HG03354 (cell line): Measurements from ENCODE around the gene ABI3BP.

Experiments
- ATAC-seq: cut with Tn5 transposase; IDR thresholded peaks from one replicate; pipeline ENCODE4 v1.9.1; 2021; ENCODE audit warnings: mild to moderate bottlenecking; ENCODE audit not compliant: unreplicated experiment, poor library complexity, severe bottlenecking

The ABI3BP gene

DNA sequence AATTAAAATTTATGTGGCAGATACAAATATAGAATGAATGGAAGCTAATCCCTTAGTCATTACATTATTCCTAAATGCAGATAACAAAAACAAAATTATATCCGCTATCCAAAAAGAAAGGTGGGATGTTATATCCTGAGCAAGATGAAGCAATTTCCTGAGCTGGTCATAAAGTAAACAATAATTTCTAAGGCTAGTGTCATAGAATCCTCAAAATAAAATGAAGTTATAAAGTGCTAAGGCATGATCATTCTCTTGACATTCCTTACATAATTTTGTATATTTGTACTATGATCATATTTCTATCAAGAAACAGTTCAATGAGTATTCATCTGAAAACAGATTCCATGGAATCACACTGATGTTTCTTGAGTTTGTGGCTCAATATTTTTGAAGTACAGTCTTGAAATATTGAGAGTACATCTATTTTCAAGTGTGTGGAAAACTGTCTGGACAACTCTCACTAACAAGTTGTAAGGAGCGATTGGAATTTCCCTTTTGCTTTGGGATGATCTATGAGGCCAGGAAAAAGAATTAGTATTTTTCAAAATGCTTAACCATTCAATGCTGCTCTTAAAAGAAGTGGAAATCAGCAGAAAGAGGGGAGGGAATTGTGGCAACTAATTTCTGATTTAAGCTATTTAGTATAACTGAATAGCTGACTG, 92.4 kb downstream of the ABI3BP start:
- ATAC-seq = no peak

DNA sequence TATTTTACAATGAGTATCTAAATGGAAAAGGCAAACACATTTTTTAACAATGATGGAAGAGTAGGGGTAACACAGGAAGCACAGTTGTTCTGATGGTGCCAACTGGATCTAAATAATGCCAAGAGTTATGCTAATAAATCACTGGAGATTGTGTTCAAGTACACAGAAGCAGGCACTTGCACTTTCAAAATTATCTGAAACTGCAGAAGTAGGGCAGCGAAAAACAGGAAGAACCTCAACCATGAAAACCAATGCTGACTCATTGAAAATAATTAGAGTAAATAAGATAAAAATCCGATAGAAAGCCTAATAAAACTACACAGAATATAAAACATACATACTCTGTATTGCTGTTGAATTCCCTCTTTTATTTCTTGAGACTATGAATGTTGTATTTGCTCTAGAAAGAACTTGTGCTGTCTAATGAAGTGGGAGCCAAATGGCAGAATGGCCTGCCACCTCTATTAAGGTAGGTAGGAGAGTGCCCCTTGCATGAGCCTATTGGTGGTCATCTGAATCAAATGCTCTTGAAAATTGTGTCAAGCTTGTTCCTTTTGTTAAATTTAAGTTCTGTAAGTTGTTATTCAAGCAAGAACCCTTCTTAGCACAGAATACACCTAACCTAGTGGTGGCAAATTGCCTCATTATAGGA, 93.7 kb downstream of the ABI3BP start:
- ATAC-seq = peak; percentile 73

DNA sequence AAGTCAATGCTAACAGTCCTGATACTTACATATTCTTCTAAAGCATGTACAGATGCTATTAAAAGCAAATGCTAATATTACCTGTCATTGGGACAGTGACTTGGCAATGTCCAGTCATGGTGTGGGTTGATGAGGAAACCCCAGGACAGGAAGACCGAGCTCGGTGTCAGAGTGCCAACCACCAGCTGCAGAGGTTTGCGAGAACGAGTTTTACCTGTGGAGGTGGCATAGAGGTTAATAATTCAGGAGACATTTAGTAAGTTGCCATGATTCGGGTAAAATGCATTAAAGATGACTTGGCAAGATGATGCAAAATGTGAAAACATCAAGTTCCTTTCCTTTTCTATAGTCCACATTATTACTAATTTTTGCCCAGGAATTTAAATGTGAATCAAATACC, 94.5 kb downstream of the ABI3BP start:
- no peak for ATAC-seq

DNA sequence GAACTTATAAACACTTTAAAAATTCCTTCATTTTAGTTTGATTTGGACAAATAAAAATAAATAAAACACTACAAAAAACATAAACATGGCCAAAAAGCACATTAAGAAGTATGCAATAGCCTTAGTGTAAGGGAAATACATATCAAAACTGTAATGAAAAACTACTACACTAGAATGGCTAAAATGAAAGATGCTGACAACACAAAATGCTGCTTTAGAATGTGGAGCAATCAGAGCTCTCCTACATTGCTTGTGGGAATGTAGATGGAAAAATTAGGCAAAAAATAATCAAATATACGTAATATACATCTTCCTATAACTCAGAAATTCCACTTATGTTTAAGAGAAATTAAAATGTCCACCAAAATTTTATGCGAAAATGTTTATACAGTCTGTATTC, 96.2 kb downstream of the ABI3BP start:
- ATAC-seq = no peak

DNA sequence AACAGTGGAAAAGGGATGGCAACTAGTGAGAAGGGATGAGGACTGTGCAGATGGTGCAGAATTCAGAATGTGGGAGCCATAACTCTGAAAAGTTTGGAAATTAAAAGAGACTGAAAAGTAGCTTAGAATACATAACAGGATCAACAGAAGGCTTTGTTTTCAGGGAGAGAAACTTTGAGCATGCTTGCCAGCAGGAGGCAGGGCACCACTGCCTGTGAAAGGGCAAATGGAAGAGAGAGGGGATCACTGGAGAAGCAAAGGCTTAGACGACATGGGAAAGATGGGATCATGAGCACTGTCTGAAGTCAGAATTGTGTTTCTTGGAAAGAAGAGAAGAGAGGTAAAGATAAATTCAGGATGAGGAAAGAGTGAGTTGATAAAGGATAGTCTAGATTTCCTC, 99.6 kb downstream of the ABI3BP start:
- ATAC-seq = no peak

DNA sequence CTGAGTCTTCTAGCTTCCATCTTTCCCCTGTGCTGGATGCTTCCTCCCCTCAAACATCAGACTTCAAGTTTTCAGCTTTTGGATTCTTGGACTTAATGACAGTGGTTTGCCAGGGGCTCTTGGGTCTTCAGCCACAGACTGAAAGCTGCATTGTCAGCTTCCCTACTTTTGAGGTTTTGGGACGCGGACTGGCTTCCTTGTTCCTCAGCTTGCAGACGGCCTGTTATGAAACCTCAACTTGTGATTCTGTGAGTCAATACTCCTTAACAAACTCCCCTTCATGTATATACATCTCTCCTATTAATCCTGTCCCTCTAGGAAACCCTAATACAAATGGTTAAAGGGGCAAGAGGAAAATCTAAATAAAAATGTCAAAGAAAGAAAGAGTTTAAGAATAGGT, 100.1 kb downstream of the ABI3BP start:
- no peak for ATAC-seq

DNA sequence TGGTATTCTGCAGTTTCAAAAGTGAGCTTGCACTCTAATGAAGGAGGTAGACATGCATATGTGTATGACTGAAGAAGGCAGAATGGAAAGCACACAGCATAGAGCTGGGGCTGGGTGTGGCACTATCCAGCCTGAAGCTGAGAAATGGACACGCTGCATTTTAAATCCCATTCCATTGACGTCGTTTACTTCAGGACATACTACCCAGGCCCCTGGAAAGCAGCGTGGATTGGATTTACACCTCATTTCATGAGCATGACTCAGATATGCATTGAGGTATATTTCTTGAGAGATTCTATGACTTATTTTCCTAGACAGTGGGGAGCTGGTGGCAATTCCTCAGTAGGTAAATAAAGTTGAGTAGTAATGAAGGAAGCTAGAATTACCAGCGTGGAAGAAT, 101.4 kb downstream of the ABI3BP start:
- ATAC-seq = no peak

DNA sequence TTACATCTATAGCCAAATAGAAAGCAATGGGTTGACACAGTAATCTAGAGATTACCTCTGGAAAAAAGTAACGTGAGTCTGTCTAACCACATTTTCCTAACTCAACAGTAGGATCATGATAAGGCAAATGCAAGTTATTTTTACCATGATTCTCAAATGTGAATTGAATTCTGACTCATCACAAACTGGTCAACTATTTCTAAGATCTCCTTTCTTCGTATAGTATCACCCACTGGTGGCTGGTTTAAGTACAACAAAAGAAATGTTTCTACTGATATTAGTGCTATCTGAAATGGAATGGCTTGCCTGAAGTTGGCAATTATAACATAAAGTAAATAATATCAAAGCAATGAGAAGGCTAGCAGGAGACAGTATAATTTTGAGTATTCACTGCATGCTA, 102.2 kb downstream of the ABI3BP start:
- no peak for ATAC-seq

DNA sequence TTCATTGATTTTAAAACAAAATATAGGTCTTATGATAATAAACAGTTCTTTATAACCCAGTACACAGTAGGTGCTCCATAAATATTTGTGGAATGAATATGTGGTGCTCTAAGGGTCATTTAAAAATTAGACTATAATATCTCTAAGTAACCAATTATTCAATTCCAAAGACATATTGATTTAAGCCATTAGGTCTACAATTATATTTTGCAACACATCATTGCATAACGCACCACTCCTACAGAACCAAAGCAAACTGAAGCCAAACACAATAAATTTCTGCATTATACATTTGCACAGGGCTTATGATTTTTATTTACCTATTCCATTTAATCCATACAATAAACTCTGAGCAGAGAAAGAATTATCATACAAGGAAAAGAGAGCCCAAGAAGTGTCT, 104.3 kb downstream of the ABI3BP start:
- no peak for ATAC-seq

DNA sequence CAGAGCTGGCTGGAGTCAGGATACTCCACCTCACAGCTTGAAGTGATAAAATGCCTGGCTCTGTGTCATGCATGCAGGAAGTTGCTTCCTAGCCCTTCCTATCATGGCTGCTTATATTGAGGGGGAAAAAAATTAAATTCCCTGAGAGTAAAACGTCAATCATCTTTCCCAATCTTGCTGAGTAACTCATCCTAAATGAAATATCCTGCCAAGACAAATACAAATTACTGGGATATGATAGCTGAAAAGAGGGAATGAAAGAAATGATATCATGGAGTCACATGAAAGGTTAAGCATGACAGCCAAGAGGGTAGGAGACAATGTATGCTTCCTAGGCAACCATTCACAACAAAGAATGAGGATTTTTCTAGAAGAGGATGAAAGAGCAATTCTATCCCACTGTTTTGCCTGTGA, 110.6 kb downstream of the ABI3BP start:
- ATAC-seq = no peak

DNA sequence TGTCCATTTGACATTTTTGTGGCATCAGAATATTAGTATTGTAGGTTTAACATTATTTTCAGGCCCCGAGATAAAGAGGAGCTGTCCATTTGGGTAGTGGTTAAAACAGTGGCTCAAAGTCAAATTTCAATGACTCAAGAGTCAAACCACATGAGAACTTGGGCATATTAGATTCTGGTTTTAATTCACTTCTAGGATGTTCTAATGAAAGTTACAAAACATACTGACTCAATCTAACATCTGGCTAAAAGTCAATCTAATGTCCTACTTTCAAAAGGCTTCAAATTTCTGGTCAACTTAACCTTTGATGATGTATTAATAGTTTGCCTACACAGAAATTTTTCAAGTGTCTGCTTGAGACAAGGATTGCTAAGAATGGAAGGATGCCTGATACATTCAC, 112.4 kb downstream of the ABI3BP start:
- ATAC-seq = no peak

DNA sequence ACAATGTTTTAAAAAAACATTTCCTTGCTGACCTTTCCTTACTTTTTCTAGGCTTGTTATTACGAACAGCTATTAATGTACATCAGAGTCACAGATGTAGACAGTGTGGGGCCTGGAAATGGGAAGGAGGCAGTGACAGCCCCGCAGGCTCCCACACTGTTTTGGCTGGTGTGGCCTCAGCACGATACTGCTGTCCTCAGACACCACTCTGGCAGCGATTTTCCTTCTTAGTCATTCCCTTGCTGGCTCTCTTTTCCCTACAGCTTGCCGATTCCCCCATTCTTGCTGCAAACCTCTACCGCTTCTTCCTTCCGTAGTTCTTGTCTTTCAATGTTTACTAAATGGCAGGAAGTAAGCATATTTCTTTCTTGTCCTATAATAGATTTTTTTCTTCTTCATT, 113.1 kb downstream of the ABI3BP start:
- no peak for ATAC-seq

DNA sequence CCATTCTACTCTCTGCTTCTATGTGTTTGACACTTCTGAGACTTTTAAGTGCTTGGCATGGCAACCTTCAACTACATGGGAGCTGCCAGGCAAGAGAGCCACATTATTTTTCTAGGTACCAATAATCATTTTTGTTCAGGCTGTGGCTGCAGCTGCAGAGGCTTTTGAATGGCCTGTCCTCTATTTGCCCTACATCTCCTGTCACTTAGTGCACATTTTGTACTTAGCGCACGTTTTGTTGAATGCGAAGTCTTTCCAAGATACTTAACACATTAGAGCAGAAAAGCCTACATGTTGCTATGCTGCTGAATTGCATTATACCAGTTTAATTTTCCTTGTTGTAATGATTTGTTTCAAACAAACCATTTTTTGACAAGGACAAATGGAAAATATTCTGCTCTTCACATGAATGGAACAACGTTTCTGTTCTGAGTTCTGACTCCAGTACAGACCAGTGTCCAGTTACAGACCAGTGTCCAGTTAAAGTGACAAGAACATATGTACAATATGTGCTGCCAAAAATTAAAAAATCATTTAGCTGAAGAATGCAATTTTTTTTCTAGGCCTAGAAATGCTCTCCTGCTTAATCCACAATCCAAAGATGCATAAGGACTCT, 113.9 kb downstream of the ABI3BP start:
- ATAC-seq = no peak

DNA sequence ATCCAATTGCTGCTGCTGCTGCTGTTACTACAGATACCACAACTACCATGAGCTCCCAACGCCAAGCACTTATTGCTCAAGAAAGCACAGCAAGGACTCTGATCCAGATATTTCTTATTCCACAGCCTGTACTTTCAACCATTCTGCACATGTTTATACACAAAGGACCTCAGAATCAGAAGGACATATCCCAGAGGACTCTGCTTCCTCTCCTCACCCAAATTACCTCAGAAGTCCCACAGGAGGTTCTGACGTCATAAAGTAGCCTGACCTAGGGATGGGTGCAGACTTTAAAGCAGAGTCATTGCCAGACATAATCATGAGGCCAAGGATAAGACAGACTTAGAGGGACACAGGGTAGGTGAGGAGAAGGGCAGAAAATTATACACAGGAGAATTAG, 115.9 kb downstream of the ABI3BP start:
- no peak for ATAC-seq

DNA sequence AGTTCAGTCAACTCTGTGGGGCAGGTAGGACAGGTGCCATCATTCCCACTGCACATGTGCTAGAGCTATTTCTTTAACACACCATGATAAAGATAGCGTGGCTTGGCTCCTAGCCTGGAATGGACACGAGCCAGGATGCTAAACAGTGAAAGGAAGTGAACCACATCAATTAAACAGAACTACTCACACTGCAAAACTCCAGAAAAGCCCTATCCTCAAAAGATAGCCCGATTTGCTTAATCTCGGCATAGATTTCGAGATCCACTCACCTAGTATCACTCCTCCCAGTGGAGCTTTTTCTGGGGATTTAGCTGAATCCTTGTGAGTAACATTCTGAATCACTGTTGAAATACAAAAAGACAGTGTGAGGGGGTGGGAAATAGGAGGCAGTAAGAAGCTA, 118.0 kb downstream of the ABI3BP start:
- ATAC-seq = no peak

DNA sequence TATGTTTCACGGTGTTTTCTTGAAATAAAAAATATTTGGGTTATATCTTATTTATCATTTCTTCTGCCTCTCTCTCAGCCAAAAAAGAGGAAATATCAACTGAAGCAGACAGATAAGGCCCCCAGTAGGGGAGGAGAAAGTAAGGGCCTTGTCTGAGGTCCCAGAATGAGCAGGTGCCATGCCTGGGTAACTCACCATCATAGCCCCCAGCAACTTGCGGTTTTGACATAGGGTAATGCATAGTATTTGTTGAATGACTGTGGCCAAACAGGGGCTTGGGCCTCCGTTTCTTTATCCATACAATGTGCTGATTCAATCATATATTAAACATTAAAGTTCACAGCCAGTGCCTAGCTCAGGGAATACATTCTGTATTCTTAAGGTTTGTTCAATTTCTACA, 119.6 kb downstream of the ABI3BP start:
- no peak for ATAC-seq

DNA sequence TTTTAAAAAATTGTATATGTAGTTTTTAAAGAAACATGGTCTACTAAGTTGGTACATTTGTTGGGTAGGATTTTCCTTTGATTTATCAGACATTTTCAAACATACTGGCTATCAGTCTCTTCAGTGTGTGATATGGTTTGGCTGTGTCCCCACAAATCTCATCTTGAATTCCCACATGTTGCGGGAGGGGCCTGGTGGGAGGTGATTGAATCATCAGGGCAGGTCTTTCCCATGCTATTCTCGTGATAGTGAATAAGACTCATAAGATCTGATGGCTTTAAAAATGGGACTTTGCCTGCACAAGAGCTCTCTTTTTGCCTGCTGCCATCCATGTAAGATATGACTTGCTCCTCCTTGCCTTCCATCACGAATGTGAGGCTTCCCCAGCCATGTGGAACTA, 121.9 kb downstream of the ABI3BP start:
- ATAC-seq = no peak

DNA sequence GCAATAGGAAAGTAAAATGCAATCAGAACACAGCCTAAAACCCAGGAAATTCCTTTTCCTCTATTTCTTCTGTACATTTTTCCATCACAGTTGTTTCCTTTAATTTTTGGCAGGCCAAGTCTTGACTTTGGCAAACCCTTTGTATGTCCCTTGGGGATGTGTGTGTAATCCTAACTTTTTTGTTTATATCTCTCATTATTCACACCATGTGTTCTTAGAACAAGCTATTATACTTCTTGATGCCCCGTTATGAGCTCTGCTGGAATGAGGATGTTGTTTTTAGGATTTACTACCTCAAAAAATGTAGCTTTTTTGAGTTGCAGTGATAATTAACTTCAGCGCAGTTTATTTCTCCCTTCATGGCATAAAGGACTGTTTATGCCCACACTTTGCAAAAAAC, 123.4 kb downstream of the ABI3BP start:
- ATAC-seq = no peak

DNA sequence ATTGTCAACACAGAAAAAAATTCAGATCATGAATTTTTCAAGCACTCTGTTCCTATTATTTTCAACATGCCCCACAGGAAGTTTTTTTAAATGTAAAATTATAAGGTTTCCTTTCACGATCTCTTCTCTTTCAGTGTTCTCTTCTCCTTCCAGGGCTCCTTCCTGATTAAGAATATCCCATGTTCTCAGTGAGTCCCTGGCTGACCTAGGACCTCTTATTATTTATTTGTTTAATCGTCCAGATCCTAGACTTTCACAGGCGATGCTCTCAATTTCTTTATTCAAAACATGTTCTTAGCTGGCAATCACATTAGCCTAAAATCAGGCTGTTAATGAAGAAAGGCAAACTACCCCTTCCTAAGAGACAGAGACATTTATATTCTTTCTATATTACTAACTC, 124.3 kb downstream of the ABI3BP start:
- ATAC-seq = no peak

DNA sequence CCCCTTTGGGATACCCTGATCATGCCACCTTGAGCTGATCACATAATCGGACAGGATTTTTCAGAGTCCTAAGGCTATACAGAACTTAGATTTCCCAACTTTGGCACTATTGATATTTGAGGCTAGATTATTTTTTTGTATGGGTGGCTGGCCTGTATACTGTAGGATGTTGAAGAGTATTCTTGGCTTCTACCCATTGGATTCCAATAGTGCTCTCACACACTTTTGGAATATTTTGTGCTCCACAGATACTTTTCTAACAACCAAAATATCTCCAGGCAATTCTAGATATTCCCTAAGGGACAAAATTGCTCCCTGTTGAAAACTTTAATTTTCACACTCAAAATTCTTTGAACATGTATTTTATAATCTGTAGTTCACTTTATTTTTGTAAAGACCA, 125.1 kb downstream of the ABI3BP start:
- ATAC-seq = no peak

DNA sequence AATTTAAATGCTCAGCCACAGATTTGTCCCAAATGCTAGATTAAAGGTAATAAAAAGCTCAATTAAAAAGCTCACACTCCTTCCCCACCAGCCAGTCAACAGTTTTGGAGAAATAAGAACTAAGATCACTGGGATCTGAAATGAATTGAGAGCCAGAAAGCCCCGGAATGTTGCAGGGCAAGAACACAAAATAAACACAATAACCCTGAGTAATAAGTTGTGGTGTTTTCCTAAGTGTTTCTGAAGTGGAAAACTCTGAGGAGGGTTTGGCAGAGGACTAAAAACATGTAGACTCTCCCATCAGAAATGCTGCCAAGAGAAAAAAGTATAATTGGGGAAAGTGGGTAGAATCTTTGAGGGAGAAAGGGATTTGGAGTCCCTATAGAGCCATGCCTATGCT, 127.8 kb downstream of the ABI3BP start:
- ATAC-seq = no peak
